Prostate gland (tissue), 2 donors: ENCODE results near the gene RGS14.

Source experiments
- POLR2A ChIP-seq: fragments of 450-650 bp; IDR thresholded peaks from one replicate; pipeline ENCODE4 v1.6.1; 2016; ENCODE audit warnings: antibody characterized with exemption, mild to moderate bottlenecking
- TF ChIP-seq, protein P1 (sequence below), 4 experiments: fragments of 200-600 bp in 2 of 4; fragments of 450-650 bp in 2 of 4; sonication (generic) in 2 of 4; IDR thresholded peaks; 1 replicate in 3 of 4; 2 replicates in 1 of 4; pipeline ENCODE4 v1.5.1; 2016 to 2019; ENCODE audit warnings: antibody characterized with exemption in 4 of 4, mild to moderate bottlenecking in 2 of 4, moderate library complexity in 2 of 4

DNA sequence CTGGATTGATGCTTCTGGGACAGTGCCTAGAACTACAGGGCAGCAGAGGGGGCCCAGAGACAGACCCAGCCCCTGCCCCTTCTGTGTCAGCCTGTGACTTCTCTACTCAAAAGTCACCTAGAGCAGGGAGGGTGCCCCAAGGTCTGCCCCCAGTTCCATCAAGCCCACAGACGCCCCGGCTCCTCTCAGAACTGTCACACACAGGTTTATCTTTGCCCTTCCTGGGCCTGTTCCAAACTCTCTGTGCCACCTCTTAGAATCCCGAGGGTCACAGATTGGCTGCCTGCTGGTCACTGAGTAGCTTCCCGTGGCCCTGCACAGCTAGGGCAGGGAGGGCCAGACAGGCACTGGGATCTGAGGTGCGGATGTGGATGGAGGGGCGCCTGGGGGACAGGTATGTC, 1.7 kb downstream of the RGS14 start:
- TF ChIP-seq, protein P1, sequence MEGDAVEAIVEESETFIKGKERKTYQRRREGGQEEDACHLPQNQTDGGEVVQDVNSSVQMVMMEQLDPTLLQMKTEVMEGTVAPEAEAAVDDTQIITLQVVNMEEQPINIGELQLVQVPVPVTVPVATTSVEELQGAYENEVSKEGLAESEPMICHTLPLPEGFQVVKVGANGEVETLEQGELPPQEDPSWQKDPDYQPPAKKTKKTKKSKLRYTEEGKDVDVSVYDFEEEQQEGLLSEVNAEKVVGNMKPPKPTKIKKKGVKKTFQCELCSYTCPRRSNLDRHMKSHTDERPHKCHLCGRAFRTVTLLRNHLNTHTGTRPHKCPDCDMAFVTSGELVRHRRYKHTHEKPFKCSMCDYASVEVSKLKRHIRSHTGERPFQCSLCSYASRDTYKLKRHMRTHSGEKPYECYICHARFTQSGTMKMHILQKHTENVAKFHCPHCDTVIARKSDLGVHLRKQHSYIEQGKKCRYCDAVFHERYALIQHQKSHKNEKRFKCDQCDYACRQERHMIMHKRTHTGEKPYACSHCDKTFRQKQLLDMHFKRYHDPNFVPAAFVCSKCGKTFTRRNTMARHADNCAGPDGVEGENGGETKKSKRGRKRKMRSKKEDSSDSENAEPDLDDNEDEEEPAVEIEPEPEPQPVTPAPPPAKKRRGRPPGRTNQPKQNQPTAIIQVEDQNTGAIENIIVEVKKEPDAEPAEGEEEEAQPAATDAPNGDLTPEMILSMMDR (IDR thresholded peaks at IDR 0.05), result no peak
- TF ChIP-seq POLR2A, result no peak
